OCI-LY7 (cell line): ENCODE results near the gene PPFIA2. TPM values are rescaled to one million over a fixed set of nuclear protein-coding genes. Genes with fewer than 3 reads are reported as not detected.

Experiments
- BruUV-seq: library from RNA; stranded (reverse); fragments of 400-500 nt; replicated peaks from 2 replicates; lab custom pipeline; 2021; lab: Mats Ljungman, UMichigan
- CTCF ChIA-PET: fragments of 300-600 bp; sonication (Branson Sonifier 250); formaldehyde crosslinking; loops from one replicate; lab custom pipeline; 2022; ENCODE audit warnings: antibody characterized with exemption; ENCODE audit not compliant: unreplicated experiment; lab: Charles Lee
- POLR2A ChIA-PET: fragments of 300-600 bp; sonication (Branson Sonifier 250); formaldehyde crosslinking; loops from one replicate; lab custom pipeline; 2022; ENCODE audit warnings: antibody characterized with exemption; lab: Charles Lee
- DNase-seq: peaks from one replicate; pipeline ENCODE4 v3.0.0-alpha.2; 2015; ENCODE audit warnings: low spot score
- H2AFZ ChIP-seq: fragments of 200-600 bp; sonication (generic), shearing (Covaris generic); 2 replicates; pipeline ENCODE4 v1.6.1; 2014; ENCODE audit warnings: mild to moderate bottlenecking, antibody characterized with exemption, low read length, moderate library complexity
- H3K27ac ChIP-seq: fragments of 200-600 bp; sonication (generic); 2 replicates; pipeline ENCODE4 v1.5.1; 2014; ENCODE audit warnings: mixed run types, low read depth, mild to moderate bottlenecking, moderate library complexity, low read length, inconsistent platforms; ENCODE audit not compliant: poor library complexity, severe bottlenecking
- H3K36me3 ChIP-seq: fragments of 200-600 bp; sonication (generic); 2 replicates; pipeline ENCODE4 v1.6.1; 2014; ENCODE audit warnings: mild to moderate bottlenecking, antibody characterized with exemption, low read length, moderate library complexity, mixed read lengths; ENCODE audit not compliant: insufficient read depth
- H3K4me1 ChIP-seq: fragments of 200-600 bp; sonication (generic); 2 replicates; pipeline ENCODE4 v1.5.1; 2014; ENCODE audit warnings: mild to moderate bottlenecking, low read length; ENCODE audit not compliant: insufficient read depth, poor library complexity, severe bottlenecking
- H3K4me2 ChIP-seq: fragments of 200-600 bp; sonication (generic); 2 replicates; pipeline ENCODE4 v1.6.1; 2014; ENCODE audit warnings: mild to moderate bottlenecking, low read length
- H3K4me3 ChIP-seq: fragments of 200-600 bp; sonication (generic); 2 replicates; pipeline ENCODE4 v1.5.1; 2014; ENCODE audit warnings: mild to moderate bottlenecking, low read depth, low read length; ENCODE audit not compliant: poor library complexity, severe bottlenecking
- H3K79me2 ChIP-seq: fragments of 200-600 bp; sonication (generic); 2 replicates; pipeline ENCODE4 v1.6.1; 2016; ENCODE audit warnings: low read depth, mild to moderate bottlenecking, low read length, moderate library complexity, mixed read lengths; ENCODE audit not compliant: insufficient read depth
- H3K9me2 ChIP-seq: fragments of 200-600 bp; sonication (generic); 2 replicates; pipeline ENCODE4 v1.6.1; 2016; ENCODE audit warnings: mild to moderate bottlenecking, low read length, mixed read lengths; ENCODE audit not compliant: insufficient read depth
- H3K9me3 ChIP-seq: fragments of 200-600 bp; sonication (generic); 2 replicates; pipeline ENCODE4 v1.6.1; 2014; ENCODE audit warnings: mild to moderate bottlenecking, mixed run types, low read length, mixed read lengths
- H4K20me1 ChIP-seq: fragments of 200-600 bp; sonication (generic); 2 replicates; pipeline ENCODE4 v1.6.1; 2014; ENCODE audit warnings: mild to moderate bottlenecking, antibody characterized with exemption, low read length, moderate library complexity, mixed read lengths; ENCODE audit not compliant: insufficient read depth
- CTCF ChIP-seq: fragments of 200-600 bp; sonication (generic); conservative IDR thresholded peaks from 2 replicates; pipeline ENCODE4 v1.5.1; 2014; ENCODE audit warnings: mild to moderate bottlenecking, antibody characterized with exemption, low read length, moderate library complexity, mixed read lengths
- EZH2phosphoT487 ChIP-seq: fragments of 200-600 bp; sonication (generic); IDR thresholded peaks from 2 replicates; pipeline ENCODE4 v1.6.1; 2018; ENCODE audit warnings: low read depth, borderline replicate concordance, mild to moderate bottlenecking, mixed run types, antibody characterized with exemption, low read length, moderate library complexity, mixed read lengths
- intact Hi-C: fragments of 100-400 bp; cut with micrococcal nuclease; formaldehyde crosslinking; loops from one replicate; pipeline ENCODE4 v1.10.0; 2022; ENCODE audit not compliant: unreplicated experiment
- total RNA-seq, 2 experiments: library from RNA; depleted of rRNA in 1 of 2; stranded (reverse); fragments of >200 nt in 1 of 2; shearing (Covaris generic) in 1 of 2; gene quantifications; 2 replicates each; pipeline ENCODE4 v1.2.3, GENCODE V29; 2014 to 2022

Gene PPFIA2
- total RNA-seq, 2 experiments from 2014 or later = not detected

GRCh38 chr12:81329085-81329484, 430.1 kb downstream of the PPFIA2 start:
- no peak overlapping the region for H3K4me3 ChIP-seq
- H3K9me2 ChIP-seq = no peaks in the 10 kb centered on the region
- DNase-seq = peak; percentile 17
- BruUV-seq = no TSS peak
- H3K9me3 ChIP-seq = no peaks in the 10 kb centered on the region
- H3K27ac ChIP-seq = no peak overlapping the region
- no peaks in the 10 kb centered on the region for H3K4me1 ChIP-seq
- TF ChIP-seq CTCF (peak; percentile 72), EZH2phosphoT487 (no peak)
- no peaks in the 10 kb centered on the region for H4K20me1 ChIP-seq
- H3K79me2 ChIP-seq = no peaks in the 10 kb centered on the region
- no peak overlapping the region for H3K4me2 ChIP-seq
- POLR2A ChIA-PET = no interaction called here
- no peak overlapping the region for H2AFZ ChIP-seq
- CTCF ChIA-PET = no interaction called here
- intact Hi-C loops = no loop called here
- no peaks in the 10 kb centered on the region for H3K36me3 ChIP-seq

GRCh38 chr12:81327425-81327824, 431.7 kb downstream of the PPFIA2 start:
- Histone ChIP-seq H2AFZ (no peak overlapping the region), H3K27ac (no peak overlapping the region), H3K9me3 (no peaks in the 10 kb centered on the region), H3K36me3 (no peaks in the 10 kb centered on the region), H3K4me2 (no peak overlapping the region), H3K4me1 (no peaks in the 10 kb centered on the region), H3K4me3 (no peak overlapping the region), H3K9me2 (no peaks in the 10 kb centered on the region), H3K79me2 (no peaks in the 10 kb centered on the region), H4K20me1 (no peaks in the 10 kb centered on the region)
- TF ChIP-seq EZH2phosphoT487 = no peak
- no peak for TF ChIP-seq CTCF
- intact Hi-C loops = no loop called here
- BruUV-seq = no TSS peak
- POLR2A ChIA-PET = no interaction called here
- DNase-seq = no peak
- CTCF ChIA-PET = no interaction called here

- TF ChIP-seq EZH2phosphoT487 (no peak), CTCF (no peak)
- no peak overlapping the region for H3K4me3 ChIP-seq
- BruUV-seq = no TSS peak
- H3K4me1 ChIP-seq = no peaks in the 10 kb centered on the region
- no peak overlapping the region for H3K4me2 ChIP-seq
- H4K20me1 ChIP-seq = no peaks in the 10 kb centered on the region
- CTCF ChIA-PET = no interaction called here
- intact Hi-C loops = no loop called here
- no peaks in the 10 kb centered on the region for H3K9me2 ChIP-seq
- no peaks in the 10 kb centered on the region for H3K79me2 ChIP-seq
- no peaks in the 10 kb centered on the region for H3K9me3 ChIP-seq
- DNase-seq = no peak
- H2AFZ ChIP-seq = no peak overlapping the region
- POLR2A ChIA-PET = no interaction called here
- H3K36me3 ChIP-seq = no peaks in the 10 kb centered on the region
- no peak overlapping the region for H3K27ac ChIP-seq
Measured at GRCh38 chr12:81325086-81325485, 434.1 kb downstream of the PPFIA2 start.
